Measurements from ENCODE around the gene MAN2B2.

DNA sequence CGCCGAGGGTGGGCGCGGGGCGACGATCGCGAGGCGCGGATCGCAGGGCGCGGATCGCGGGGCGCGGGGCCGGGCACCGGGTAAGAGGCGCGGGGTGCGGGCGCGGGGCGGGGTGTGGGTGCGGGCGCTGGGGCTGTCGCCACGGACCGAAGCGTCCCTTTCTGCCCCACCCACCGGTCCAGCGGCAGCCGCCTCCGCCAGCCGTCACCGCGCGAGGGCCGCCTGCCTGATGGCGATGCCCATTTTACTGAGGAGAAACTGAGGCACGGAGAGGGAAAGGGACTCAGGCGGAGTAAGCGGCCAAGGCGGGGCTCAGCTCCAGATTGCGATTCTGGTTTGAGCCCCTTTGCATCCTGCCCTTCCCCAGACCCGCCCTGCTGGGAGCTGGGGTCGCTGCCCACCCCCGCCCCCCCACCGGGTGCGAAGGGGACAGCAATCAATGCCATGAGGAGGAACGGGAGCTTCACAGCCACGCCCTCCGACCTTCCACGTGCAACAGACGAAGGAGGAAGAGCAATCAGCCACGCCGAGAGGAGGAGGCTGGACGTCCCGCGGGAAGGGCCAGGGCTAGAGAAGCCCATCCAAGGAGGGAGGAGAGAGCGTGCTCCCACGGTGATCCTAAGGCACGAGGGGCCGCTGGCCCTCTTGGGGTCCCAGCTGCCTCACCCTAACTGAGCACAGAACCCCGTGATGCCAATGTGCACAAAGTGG, 10.9 kb upstream of the MAN2B2 start:
- TF ChIP-seq CTCF (IDR thresholded peaks at IDR 0.05) (no peak), POLR2A (IDR thresholded peaks at IDR 0.05; ENCODE audit: low read depth) (no peak), EP300 (IDR thresholded peaks at IDR 0.05) (no peak), POLR2AphosphoS5 (IDR thresholded peaks at IDR 0.05) (no peak)
